Panc1 (cell line): ENCODE data around the gene SUPT16H.

Experiments
- CTCF ChIP-seq: fragments of 450-650 bp; IDR thresholded peaks from 2 replicates; pipeline ENCODE4 v1.5.1; 2017; ENCODE audit warnings: mild to moderate bottlenecking
- POLR2AphosphoS5 ChIP-seq: IDR thresholded peaks from 2 replicates; pipeline ENCODE4 v1.6.1; 2012; ENCODE audit warnings: mild to moderate bottlenecking, low read depth, low read length, moderate library complexity
- REST ChIP-seq, 2 experiments: IDR thresholded peaks; 2 replicates each; pipeline ENCODE4 v1.6.1; 2011 to 2012; ENCODE audit warnings: low read depth in 2 of 2, control low read depth in 1 of 2, low read length in 1 of 2, mild to moderate bottlenecking in 1 of 2, moderate library complexity in 1 of 2; ENCODE audit not compliant: insufficient read depth in 1 of 2

GRCh38 chr14:21426692-21427091 is 42.9 kb upstream of the SUPT16H start:
- TF ChIP-seq POLR2AphosphoS5 = no peak
- no peak for TF ChIP-seq CTCF
- TF ChIP-seq REST (IDR thresholded peaks at IDR 0.05; ENCODE audit: insufficient read depth in 1 of 2, low read depth in 2 of 2, low read length in 1 of 2) = no peak
